ENCODE results near the gene HCRTR1.

Gene HCRTR1

GRCh38 chr1:31625561-31626222, 8.2 kb downstream of the HCRTR1 start:
- DNase-seq (ENCODE audit: extremely low read depth, insufficient read length): no peak
- no peaks in the 10 kb centered on the region for H3K27me3 ChIP-seq (replicated peaks; ENCODE audit: control insufficient read depth, insufficient read depth, low read length)
- peaks cover 23% of the 10 kb centered on the region for H3K36me3 ChIP-seq (ENCODE audit: control insufficient read depth, insufficient read depth, low read length)
- H3K4me3 ChIP-seq (replicated peaks; ENCODE audit: low read depth, low read length): no peak overlapping the region
- TF ChIP-seq, protein P1, sequence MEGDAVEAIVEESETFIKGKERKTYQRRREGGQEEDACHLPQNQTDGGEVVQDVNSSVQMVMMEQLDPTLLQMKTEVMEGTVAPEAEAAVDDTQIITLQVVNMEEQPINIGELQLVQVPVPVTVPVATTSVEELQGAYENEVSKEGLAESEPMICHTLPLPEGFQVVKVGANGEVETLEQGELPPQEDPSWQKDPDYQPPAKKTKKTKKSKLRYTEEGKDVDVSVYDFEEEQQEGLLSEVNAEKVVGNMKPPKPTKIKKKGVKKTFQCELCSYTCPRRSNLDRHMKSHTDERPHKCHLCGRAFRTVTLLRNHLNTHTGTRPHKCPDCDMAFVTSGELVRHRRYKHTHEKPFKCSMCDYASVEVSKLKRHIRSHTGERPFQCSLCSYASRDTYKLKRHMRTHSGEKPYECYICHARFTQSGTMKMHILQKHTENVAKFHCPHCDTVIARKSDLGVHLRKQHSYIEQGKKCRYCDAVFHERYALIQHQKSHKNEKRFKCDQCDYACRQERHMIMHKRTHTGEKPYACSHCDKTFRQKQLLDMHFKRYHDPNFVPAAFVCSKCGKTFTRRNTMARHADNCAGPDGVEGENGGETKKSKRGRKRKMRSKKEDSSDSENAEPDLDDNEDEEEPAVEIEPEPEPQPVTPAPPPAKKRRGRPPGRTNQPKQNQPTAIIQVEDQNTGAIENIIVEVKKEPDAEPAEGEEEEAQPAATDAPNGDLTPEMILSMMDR (IDR thresholded peaks at IDR 0.05; ENCODE audit: insufficient read depth, low read length, poor library complexity, severe bottlenecking): no peak

- no peak overlapping the region for H3K4me3 ChIP-seq (replicated peaks; ENCODE audit: low read depth, low read length)
- H3K27me3 ChIP-seq (replicated peaks; ENCODE audit: control insufficient read depth, insufficient read depth, low read length): no peaks in the 10 kb centered on the region
- TF ChIP-seq, protein P1 (IDR thresholded peaks at IDR 0.05; ENCODE audit: insufficient read depth, low read length, poor library complexity, severe bottlenecking): no peak
- H3K36me3 ChIP-seq (ENCODE audit: control insufficient read depth, insufficient read depth, low read length): peaks cover 28% of the 10 kb centered on the region
- no peak for DNase-seq (ENCODE audit: extremely low read depth, insufficient read length)
These were observed 9.0 kb downstream of the HCRTR1 start for GRCh38 chr1:31626223-31627207.

DNA sequence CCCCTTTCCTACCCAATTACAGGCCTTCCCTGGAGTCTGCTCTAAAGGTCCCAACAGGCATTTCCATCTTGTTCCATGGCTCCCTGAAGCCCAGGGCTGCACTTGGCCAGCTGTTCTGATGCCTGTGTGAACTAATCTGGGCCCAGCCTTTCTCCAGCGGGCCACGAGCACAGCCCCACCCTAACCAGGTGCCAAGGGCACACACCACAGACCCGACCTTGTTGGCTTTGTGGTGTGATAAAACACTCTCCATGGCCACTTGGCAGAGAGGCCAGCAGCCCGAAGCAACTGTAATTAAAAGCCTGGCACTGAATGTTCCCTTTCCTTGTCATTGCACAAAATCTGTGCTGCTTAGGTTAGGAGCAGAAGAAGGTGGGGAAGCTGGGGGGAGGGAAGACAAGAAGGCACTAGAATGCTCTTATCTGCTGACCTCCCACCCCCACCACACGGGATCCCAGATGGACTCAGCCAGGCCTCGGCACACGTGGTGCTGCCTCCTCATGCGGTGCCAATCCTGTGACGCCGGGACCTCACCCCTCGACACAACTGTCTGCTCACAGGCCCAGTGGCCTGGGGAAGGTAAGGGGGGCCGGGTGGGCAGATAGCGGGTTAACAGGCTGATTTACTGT, 9.9 kb downstream of the HCRTR1 start:
- peaks cover 32% of the 10 kb centered on the region for H3K36me3 ChIP-seq (ENCODE audit: control insufficient read depth, insufficient read depth, low read length)
- H3K4me3 ChIP-seq (replicated peaks; ENCODE audit: low read depth, low read length): no peak overlapping the region
- TF ChIP-seq, protein P1 (IDR thresholded peaks at IDR 0.05; ENCODE audit: insufficient read depth, low read length, poor library complexity, severe bottlenecking): no peak
- no peaks in the 10 kb centered on the region for H3K27me3 ChIP-seq (replicated peaks; ENCODE audit: control insufficient read depth, insufficient read depth, low read length)
- no peak for DNase-seq (ENCODE audit: extremely low read depth, insufficient read length)

GRCh38 chr1:31627930-31628559, 10.6 kb downstream of the HCRTR1 start:
- Histone ChIP-seq H3K27me3 (replicated peaks; ENCODE audit: control insufficient read depth, insufficient read depth, low read length) (no peaks in the 10 kb centered on the region), H3K36me3 (ENCODE audit: control insufficient read depth, insufficient read depth, low read length) (peaks cover 38% of the 10 kb centered on the region), H3K4me3 (replicated peaks; ENCODE audit: low read depth, low read length) (no peak overlapping the region)
- no peak for DNase-seq (ENCODE audit: extremely low read depth, insufficient read length)
- TF ChIP-seq, protein P1 (IDR thresholded peaks at IDR 0.05; ENCODE audit: insufficient read depth, low read length, poor library complexity, severe bottlenecking): no peak

- H3K36me3 ChIP-seq (ENCODE audit: control insufficient read depth, insufficient read depth, low read length): peaks cover 42% of the 10 kb centered on the region
- H3K4me3 ChIP-seq (replicated peaks; ENCODE audit: low read depth, low read length): no peak overlapping the region
- TF ChIP-seq, protein P1 (IDR thresholded peaks at IDR 0.05; ENCODE audit: insufficient read depth, low read length, poor library complexity, severe bottlenecking): no peak
- no peak for DNase-seq (ENCODE audit: extremely low read depth, insufficient read length)
- H3K27me3 ChIP-seq (replicated peaks; ENCODE audit: control insufficient read depth, insufficient read depth, low read length): no peaks in the 10 kb centered on the region
These were observed 11.6 kb downstream of the HCRTR1 start for GRCh38 chr1:31628931-31629556.

Measured in GM06990 (cell line).